Ishikawa (cell line): ENCODE results near the gene GMPR.

ENCODE experiments used
- CEBPB ChIP-seq: IDR thresholded peaks from 2 replicates; pipeline ENCODE4 v1.6.1; 2012
- CREB1 ChIP-seq: IDR thresholded peaks from 2 replicates; pipeline ENCODE4 v1.6.1; 2012; ENCODE audit warnings: low read depth
- EP300 ChIP-seq: IDR thresholded peaks from 2 replicates; pipeline ENCODE4 v1.6.1; 2012; ENCODE audit warnings: borderline replicate concordance
- MAX ChIP-seq: IDR thresholded peaks from 2 replicates; pipeline ENCODE4 v1.6.1; 2012
- NFIC ChIP-seq: IDR thresholded peaks from 2 replicates; pipeline ENCODE4 v1.6.1; 2012
- RAD21 ChIP-seq: IDR thresholded peaks from 2 replicates; pipeline ENCODE4 v1.6.1; 2012; ENCODE audit warnings: low read depth
- TAF1 ChIP-seq: IDR thresholded peaks from 2 replicates; pipeline ENCODE4 v1.6.1; 2012; ENCODE audit warnings: low read depth, mild to moderate bottlenecking
- TCF12 ChIP-seq: IDR thresholded peaks from 2 replicates; pipeline ENCODE4 v1.6.1; 2012; ENCODE audit warnings: low read depth
- TEAD4 ChIP-seq: IDR thresholded peaks from 2 replicates; pipeline ENCODE4 v1.6.1; 2012
- ZBTB7A ChIP-seq: IDR thresholded peaks from 2 replicates; pipeline ENCODE4 v1.6.1; 2012; ENCODE audit warnings: low read depth
- TF ChIP-seq, protein P1 (sequence below): IDR thresholded peaks from 2 replicates; pipeline ENCODE4 v1.6.1; 2012
- TF ChIP-seq, protein P2 (sequence below): IDR thresholded peaks from 2 replicates; pipeline ENCODE4 v1.6.1; 2012; ENCODE audit warnings: low read depth, mild to moderate bottlenecking

DNA sequence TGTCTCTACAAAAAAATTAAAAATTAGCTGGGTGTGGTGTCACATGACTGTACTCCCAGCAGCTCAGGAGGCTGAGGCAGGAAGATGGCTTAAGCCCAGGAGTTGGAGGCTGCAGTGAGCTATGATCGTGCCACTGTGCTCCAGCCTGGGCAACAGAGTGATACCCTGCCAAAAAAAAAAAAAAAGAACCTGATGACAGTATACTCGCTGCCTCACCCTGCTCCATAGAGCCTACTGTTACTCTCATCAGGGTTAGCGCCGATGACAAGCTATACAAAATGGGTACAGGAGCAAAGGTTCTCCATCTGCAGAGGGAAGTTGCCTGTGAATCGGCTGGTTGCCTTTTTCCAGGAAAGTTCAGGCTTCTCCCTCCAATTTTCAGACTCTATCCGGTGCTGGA is 53.4 kb downstream of the GMPR start:
- TF ChIP-seq RAD21 (no peak), TAF1 (no peak), NFIC (no peak), EP300 (no peak), CEBPB (no peak), CREB1 (no peak), TCF12 (no peak), ZBTB7A (no peak), MAX (no peak), TEAD4 (no peak)
- TF ChIP-seq, protein P1, sequence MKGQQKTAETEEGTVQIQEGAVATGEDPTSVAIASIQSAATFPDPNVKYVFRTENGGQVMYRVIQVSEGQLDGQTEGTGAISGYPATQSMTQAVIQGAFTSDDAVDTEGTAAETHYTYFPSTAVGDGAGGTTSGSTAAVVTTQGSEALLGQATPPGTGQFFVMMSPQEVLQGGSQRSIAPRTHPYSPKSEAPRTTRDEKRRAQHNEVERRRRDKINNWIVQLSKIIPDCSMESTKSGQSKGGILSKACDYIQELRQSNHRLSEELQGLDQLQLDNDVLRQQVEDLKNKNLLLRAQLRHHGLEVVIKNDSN, result no peak
- TF ChIP-seq, protein P2, sequence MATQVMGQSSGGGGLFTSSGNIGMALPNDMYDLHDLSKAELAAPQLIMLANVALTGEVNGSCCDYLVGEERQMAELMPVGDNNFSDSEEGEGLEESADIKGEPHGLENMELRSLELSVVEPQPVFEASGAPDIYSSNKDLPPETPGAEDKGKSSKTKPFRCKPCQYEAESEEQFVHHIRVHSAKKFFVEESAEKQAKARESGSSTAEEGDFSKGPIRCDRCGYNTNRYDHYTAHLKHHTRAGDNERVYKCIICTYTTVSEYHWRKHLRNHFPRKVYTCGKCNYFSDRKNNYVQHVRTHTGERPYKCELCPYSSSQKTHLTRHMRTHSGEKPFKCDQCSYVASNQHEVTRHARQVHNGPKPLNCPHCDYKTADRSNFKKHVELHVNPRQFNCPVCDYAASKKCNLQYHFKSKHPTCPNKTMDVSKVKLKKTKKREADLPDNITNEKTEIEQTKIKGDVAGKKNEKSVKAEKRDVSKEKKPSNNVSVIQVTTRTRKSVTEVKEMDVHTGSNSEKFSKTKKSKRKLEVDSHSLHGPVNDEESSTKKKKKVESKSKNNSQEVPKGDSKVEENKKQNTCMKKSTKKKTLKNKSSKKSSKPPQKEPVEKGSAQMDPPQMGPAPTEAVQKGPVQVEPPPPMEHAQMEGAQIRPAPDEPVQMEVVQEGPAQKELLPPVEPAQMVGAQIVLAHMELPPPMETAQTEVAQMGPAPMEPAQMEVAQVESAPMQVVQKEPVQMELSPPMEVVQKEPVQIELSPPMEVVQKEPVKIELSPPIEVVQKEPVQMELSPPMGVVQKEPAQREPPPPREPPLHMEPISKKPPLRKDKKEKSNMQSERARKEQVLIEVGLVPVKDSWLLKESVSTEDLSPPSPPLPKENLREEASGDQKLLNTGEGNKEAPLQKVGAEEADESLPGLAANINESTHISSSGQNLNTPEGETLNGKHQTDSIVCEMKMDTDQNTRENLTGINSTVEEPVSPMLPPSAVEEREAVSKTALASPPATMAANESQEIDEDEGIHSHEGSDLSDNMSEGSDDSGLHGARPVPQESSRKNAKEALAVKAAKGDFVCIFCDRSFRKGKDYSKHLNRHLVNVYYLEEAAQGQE, result no peak
